ENCODE results near the gene ATL3. TPM values are rescaled to one million over a fixed set of nuclear protein-coding genes. Genes with fewer than 3 reads are reported as not detected.
"Not testable (repeated sequence)": the region's sequence is repeated elsewhere in the genome, so short reads cannot be mapped to it uniquely, and the experiment has no call there.

Gene ATL3
- total RNA-seq, 1 experiment from 2014 or later, result 92.4 TPM

DNA sequence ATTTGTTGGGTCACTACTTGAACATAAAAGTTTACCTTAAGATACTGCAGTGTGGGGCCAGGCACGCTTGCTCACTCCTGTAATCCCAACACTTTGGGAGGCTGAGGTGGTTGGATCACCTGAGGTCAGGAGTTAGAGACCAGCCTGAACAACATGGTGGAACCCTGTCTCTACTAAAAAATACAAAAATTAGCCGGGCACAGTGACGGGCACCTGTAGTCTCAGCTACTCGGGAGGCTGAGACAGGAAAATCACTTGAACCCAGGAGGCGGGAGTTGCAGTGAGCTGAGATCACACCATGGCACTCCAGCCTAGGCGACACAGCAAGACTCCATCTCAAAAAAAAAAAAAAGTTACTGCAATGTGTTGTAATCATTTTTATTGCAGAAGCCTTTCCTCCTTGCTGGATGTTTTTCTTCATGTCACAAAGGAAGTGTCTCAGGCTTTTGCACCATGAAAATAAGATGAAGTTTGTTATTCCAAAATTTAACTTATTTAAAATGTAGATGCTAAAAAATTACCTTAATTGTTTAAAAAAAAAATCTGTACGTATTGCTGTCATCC is 14.1 kb upstream of the ATL3 start:
- H3K4me3 ChIP-seq, DNase-seq, H3K9me3 ChIP-seq, H3K27me3 ChIP-seq: not testable (repeated sequence)
- H3K36me3 ChIP-seq, result peaks cover 15% of the 10 kb centered on the region

DNA sequence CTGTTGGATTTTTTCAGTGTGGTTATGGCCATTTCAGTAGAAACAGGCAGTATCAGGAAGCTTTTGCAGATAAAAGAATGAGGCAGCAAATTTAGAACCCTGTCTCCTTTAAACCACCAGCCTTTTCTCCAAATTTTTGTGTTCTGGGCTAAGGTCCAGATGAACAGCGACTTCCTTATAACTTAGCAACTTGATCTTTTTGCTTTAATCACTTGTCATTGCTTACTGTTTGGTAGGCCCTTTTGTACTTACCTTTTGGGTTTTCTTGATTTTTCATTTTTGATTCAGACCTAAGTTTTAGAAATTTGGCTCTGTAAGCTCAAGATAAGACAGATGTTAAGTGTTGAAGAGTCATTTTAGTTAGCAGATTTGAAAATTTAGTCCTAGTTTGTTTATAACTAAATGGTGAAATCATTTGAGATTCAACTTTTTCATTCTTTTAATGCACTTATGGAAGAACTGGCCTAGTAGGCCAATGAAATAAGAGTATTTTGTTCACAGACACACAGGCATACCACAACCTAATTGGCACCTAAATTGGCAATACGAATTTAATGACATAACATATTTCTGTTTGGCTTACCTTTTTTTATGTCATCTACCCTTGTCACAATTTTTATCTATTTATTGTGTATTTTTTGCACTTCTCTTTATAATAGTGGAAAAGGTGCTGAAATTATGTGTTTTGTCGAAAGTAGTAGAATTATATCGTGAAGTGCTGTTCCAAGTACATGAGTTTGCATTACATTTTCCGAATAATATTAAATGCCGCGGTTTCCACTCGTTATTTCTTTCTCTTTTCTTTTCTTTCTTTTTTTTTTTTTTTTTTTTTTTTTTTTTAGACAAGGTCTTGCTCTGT is 12.2 kb upstream of the ATL3 start:
- no peaks in the 10 kb centered on the region for H3K27me3 ChIP-seq
- peak overlapping the region; percentile 98 for H3K4me3 ChIP-seq
- H3K36me3 ChIP-seq, result peaks cover 11% of the 10 kb centered on the region
- H3K9me3 ChIP-seq, result no peaks in the 10 kb centered on the region
- no peak for DNase-seq

DNA sequence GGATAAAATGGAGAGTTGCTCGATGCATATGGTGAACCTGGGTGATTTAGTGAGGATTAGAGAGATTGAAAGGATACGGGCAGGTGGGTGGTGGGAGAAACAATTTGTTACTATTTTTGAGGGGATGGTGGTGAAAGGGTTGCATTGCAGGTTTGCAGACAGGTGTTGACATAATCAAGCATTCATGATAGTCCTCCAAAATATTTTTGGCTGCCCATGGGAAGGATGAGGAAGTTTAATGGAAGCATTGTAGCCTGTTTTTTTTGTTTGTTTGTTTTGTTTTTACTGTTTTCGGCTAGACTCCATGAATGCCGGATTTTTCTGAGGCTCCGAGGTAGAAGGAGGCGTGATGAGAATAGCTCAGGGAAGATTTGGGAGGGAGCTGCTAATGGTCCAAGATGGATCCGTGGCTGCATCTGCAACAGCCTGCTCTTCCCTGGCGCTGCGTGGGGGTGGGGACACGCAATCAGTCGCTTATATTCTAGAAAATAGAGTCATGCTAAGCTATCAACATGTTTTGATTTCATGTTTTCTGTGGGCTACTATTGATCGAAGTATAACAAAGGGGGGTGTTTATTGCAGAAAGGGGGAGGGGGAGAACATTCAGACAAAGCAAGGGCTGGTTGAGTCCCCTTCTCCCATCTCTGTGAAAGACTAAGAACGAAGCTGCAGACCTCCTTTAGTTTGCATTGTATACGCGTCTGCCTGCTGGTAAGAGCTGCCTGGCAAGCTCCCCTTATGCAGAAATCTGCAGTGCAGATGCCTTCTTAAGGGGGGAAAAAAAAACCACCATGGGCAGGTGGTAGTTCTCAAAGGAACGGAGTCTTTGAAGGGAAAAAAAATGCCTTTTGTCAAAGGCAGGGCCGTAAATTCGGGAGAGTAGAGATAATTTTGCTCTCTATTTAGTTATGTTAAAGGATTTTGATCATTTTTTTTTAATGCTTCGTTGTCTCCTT is 11.2 kb upstream of the ATL3 start:
- DNase-seq, result peak; percentile 21
- Histone ChIP-seq H3K27me3 (no peaks in the 10 kb centered on the region), H3K4me3 (peak overlapping the region; percentile 98), H3K9me3 (no peaks in the 10 kb centered on the region), H3K36me3 (peaks cover 11% of the 10 kb centered on the region)

DNA sequence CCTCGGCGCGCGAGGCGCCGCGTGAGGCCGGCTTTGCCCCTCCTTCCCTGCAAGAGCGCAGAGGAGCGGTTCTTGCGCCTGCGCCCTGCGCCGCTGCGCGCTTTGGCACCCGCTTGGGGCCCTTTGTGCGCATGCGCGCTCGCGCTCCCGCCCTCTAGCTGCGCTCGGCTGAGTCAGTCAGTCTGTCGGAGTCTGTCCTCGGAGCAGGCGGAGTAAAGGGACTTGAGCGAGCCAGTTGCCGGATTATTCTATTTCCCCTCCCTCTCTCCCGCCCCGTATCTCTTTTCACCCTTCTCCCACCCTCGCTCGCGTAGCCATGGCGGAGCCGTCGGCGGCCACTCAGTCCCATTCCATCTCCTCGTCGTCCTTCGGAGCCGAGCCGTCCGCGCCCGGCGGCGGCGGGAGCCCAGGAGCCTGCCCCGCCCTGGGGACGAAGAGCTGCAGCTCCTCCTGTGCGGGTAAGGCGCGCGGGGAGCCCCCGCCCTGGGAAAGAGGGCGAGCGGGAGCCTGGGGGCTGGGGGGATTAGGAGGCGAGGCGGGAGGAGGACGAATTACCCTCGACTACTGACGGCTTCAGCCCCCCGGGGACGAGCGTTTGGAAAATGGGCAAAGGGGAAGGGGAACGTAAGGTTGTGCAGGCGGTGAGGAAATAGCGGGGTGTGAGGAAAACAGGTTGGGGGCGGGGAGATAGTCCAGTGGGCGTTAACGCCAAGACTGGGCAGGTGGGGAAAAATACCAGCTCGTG is 10.3 kb upstream of the ATL3 start, which contains the start of gene RTN3:
Gene RTN3 (plus strand): TSS at position 180 of the 745 bp plus-strand sequence. CDS start 137 bp downstream, at position 317.
- peak; percentile 94 for DNase-seq
- H3K4me3 ChIP-seq, result peak within 1 kb of the TSS; percentile 98

DNA sequence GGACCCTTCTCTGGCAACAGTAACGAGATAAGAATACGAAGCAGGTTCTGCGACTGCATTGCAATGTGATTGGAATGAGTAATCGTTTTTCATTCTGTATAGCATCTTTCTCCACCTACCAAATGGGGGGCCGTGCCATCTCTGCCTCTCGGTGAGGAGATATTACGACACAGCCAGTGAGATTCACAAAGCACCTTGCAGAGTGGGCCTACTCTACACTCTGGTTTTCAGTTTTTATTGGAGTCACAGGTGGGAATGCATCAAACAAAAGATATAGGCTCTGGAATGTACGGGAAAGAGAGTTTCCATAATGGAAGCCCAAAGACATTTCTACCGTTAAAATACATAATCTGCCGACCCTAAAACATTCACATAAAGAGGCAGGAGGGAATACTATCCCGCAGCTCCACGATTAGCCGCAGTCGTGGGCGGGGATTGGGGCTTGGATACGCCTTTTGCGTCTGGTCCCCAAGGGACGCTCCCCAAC is 9.7 kb upstream of the ATL3 start:
- no peak for DNase-seq
- H3K36me3 ChIP-seq, result peaks cover 11% of the 10 kb centered on the region

More for the DNA sequence above, 10.3 kb upstream of the ATL3 start, which contains the start of gene RTN3:
- H3K27me3 ChIP-seq, result no peaks in the 10 kb centered on the region
- peaks cover 11% of the 10 kb centered on the region for H3K36me3 ChIP-seq
- H3K9me3 ChIP-seq, result no peaks in the 10 kb centered on the region

DNA sequence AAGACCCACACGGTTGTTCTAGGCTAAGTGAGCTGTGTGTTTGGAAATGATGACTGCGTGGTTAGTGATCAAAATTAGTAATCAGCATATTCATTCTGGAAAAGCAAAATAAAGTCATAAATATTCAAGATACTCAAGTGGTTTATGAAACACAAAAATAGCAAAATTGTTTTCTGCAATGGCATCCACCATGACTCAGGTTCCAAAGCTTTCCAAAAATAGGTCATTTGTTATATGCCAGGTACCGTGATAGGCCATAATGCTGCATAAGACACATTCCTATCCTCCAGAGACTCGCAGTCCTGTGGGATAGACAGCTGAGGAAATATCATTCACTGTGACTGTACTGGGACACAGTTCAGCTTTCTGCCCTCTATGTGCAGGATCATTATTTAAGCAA is 2.4 kb upstream of the ATL3 start:
- no peak for DNase-seq
- no peak overlapping the region for H3K4me3 ChIP-seq
- no peaks in the 10 kb centered on the region for H3K27me3 ChIP-seq
- no peaks in the 10 kb centered on the region for H3K9me3 ChIP-seq
- H3K36me3 ChIP-seq, result peaks cover 5% of the 10 kb centered on the region

More for the DNA sequence above, 9.7 kb upstream of the ATL3 start:
- Histone ChIP-seq H3K9me3 (no peaks in the 10 kb centered on the region), H3K27me3 (no peaks in the 10 kb centered on the region), H3K4me3 (peak overlapping the region; percentile 98)

DNA sequence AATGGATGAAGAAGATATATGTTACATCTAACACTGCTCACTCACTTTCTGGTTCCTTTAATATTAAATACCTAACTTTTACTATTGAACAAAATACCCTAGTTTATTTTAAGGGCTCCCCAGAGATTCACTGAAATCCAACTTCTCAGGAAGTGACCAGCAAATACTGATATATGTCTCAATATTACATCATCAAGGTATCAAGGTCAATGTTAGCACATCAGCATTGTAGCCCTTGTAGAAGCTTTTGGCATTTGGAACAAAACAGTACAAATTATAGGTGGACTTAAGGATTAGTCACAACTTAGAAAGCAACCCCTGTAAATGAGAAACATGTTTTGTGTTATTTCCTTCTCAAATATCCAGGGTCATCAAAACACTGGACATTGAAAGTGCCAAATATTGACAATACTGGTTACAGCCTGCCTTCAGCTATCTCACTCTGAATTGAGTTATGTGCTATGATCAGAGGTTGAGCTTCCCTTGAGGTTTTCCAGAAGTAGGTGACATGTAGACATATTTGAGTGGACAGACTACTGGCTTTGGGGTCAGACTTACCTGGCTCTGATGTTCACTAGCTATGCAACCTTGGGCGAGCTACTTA is 1.9 kb upstream of the ATL3 start:
- DNase-seq, result no peak
- peaks cover 5% of the 10 kb centered on the region for H3K36me3 ChIP-seq
- H3K4me3 ChIP-seq, result no peak overlapping the region
- no peaks in the 10 kb centered on the region for H3K9me3 ChIP-seq
- no peaks in the 10 kb centered on the region for H3K27me3 ChIP-seq

DNA sequence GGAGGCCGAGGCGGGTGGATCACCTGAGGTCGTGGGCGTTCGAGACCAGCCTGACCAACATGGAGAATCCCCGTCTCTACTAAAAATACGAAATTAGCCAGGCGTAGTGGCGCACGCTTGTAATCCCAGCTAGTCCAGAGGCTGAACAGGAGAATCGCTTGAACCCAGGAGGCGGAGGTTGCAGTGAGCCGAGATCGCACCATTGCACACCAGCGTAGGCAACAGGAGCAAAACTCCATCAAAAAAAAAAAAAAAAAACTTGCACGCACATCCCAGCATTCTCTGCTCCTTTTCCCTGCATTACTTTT is 934 bp upstream of the ATL3 start:
- no peaks in the 10 kb centered on the region for H3K27me3 ChIP-seq
- no peak for DNase-seq
- no peak overlapping the region; the same call in 1 of the 2 replicates for H3K4me3 ChIP-seq
- H3K9me3 ChIP-seq, result no peaks in the 10 kb centered on the region
- peaks cover 5% of the 10 kb centered on the region for H3K36me3 ChIP-seq

DNA sequence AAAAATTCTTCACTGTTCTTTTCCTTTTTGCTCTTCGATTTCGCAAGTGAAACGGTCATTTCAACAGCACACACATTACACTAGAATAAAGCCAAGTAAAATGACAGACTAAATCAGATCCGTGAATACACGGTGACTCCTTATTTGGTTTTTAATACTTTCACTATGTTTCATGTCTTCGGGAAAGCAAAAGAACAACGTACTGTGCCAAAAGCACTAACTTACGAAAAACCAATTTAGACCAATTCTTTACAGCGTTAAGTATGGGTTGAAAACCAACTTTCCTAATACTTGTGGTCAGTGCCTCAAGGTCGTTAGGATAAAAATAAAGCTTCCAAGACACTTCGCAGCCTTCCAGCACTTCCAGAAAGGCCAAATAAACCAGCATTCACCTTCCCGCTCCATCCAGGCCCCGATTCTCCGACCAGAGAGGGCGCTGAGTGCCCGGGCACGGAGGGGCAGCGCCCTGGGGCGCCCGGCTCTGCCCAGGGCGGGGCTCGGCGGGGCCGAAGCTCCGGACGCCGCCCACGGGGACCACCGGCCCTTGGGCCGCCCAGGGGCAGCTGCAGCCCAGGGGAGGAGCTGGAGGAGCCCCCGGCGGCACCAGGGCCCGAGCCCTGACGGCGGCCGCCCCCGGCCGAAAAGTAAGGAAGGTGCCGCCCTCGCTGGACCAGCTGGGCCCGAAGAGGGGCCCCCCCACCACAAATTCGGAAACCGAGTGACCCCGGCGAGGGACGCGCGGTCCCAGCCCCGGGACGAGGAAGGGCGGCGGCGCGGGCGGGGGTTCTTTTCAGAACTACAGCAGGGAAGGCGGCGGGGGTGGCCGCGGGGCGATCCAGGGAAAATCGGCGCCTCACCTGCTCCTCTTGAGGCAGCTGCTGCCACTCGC is 499 bp downstream of the ATL3 start:
- Histone ChIP-seq H3K4me3 (peak overlapping the region; percentile 74), H3K36me3 (peaks cover 11% of the 10 kb centered on the region), H3K9me3 (no peaks in the 10 kb centered on the region), H3K27me3 (no peaks in the 10 kb centered on the region)
- peak; percentile 77 for DNase-seq

DNA sequence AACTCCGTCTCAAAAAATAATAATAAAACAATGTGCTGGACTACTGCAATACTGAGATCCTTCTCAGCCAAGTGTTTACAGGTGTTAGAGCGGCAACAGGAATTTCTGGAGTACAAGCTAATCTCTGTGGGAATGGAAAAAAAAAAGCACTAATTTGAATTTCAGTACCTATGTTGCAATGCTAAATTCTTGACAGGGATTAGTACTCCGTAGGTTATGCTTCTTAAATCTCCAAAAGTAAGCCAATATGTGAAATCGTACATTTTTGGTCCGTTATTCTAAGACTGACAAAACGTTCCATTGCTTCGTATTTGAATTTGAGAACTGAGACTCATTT is 1.1 kb downstream of the ATL3 start:
- Histone ChIP-seq H3K36me3 (peaks cover 11% of the 10 kb centered on the region), H3K27me3 (no peaks in the 10 kb centered on the region), H3K4me3 (peak overlapping the region; percentile 74), H3K9me3 (no peaks in the 10 kb centered on the region)
- no peak for DNase-seq

DNA sequence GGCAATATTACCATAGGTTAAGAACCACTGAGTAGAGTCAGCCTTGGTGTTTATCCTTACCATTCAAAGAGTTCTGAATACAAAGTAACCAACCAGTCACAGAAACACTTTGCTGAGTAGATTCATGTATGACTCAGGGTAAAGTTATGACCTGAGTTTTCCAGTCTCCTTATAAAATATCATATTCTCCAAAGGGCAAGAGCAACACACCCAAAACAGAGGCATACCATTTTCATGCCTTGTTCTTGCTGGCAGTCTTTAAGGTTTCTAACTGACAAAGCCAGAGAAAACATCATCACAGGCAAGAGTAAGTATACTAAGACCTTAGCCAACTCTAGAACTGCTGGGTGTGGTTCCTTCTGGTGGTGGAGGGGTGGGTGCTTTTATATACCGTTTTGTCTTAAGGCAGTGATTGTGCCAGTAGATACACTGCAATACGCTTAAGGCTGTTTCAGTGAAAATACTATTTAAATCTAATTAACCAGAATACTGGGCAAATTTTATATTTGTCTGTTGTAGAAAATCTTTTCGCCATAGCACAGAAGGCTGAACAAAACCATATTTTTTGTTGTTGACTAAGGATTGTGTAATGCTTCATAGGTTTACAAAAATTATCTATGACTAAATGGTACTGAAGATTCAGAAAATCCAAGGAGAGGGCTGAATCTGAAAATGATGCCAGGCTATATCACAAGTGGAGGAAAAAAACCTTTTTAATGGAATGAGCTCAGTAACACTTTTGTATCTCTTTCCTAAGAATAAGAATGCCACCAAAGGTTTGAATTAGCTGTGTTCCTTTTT is 3.0 kb downstream of the ATL3 start:
- Histone ChIP-seq H3K9me3 (no peaks in the 10 kb centered on the region), H3K36me3 (peaks cover 23% of the 10 kb centered on the region), H3K27me3 (no peaks in the 10 kb centered on the region), H3K4me3 (peak overlapping the region; percentile 14)
- peak; percentile 59 for DNase-seq

DNA sequence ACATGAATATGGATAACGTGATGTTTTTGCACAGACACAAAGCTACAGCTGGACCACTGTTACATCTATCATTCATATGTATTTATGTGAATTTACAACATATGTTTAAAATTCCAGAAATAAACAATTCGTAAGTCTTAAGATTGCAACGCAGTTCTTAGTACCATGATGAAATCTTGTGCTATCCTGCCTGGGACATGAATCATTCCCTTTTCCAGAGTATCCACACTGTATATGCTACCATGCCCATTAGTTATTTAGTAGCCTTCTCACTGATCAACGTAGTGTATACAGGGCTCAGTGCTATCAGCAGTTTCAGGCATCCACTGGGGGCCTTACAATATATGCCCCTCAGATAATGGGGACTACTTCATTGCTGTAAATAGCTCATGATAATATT is 4.3 kb downstream of the ATL3 start:
- Histone ChIP-seq H3K36me3 (peaks cover 26% of the 10 kb centered on the region), H3K27me3 (no peaks in the 10 kb centered on the region), H3K9me3 (no peaks in the 10 kb centered on the region), H3K4me3 (no peak overlapping the region)
- no peak for DNase-seq

DNA sequence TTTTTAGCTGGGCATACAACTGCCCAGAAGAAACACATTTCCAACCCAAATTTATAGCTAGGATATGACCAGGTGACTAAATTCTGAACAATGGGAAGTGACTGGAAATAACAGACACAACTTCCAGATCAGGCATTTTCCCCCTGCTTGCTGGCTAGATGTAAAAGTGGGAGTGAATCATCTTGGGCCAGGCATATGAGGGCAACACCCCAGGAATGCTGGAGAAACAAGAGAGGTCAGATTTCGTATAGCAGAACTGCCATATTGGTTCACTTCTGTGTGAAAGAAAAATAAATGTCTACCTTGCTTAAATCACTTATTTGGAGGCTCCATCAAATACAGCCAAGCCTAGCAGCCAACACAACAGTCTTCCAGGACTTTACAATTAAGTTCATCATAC is 7.4 kb downstream of the ATL3 start:
- DNase-seq, result peak; percentile 70
- H3K9me3 ChIP-seq, result no peaks in the 10 kb centered on the region
- peaks cover 30% of the 10 kb centered on the region for H3K36me3 ChIP-seq
- no peaks in the 10 kb centered on the region for H3K27me3 ChIP-seq
- no peak overlapping the region for H3K4me3 ChIP-seq

DNA sequence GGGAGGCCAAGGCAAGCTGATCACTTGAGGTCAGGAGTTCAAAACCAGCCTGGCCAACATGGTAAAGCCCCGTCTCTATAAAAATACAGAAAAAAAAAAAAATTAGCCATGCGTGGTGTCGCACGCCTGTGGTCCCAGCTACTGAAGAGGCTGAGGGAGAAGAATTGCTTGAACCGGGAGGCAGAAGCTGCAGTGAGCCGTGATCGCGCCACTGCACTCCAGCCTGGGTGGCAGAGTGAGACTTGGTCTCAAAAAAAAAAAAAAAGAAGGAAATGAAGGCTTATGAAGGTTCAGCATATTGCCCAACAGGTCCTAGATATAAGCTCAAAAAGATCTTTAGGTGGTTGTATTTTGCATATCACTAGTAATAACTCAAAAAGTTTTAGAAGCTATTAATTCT is 10.2 kb downstream of the ATL3 start:
- peaks cover 46% of the 10 kb centered on the region for H3K36me3 ChIP-seq
- no peak overlapping the region for H3K4me3 ChIP-seq
- no peak for DNase-seq
- no peaks in the 10 kb centered on the region for H3K9me3 ChIP-seq
- no peaks in the 10 kb centered on the region for H3K27me3 ChIP-seq
